HCT116 (cell line): ENCODE data around the gene YOD1. TPM values are rescaled to one million over a fixed set of nuclear protein-coding genes. Genes with fewer than 3 reads are reported as not detected.

Experiments
- ATAC-seq: fragments of 200-7000 bp; cut with Tn5 transposase; 2 replicates; pipeline ENCODE4 v1.9.1; 2020; ENCODE audit warnings: mild to moderate bottlenecking, moderate library complexity
- BruUV-seq: library from RNA; stranded (reverse); fragments of 400-500 nt; replicated peaks from 2 replicates; lab custom pipeline; 2021; lab: Mats Ljungman, UMichigan
- CTCF ChIA-PET: fragments of 300-600 bp; sonication (Branson Sonifier 250); formaldehyde crosslinking; loops from one replicate; lab custom pipeline; 2021; ENCODE audit warnings: antibody characterized with exemption; lab: Charles Lee
- POLR2A ChIA-PET: fragments of 300-600, 350-600 bp; sonication (Branson Sonifier 250); formaldehyde crosslinking; loops from one replicate; lab custom pipeline; 2021; ENCODE audit warnings: antibody characterized with exemption; lab: Charles Lee
- RAD21 ChIA-PET, 2 experiments: fragments of 300-600 bp; sonication (Branson Sonifier 250); formaldehyde crosslinking; loops; one replicate each; lab custom pipeline; 2023; ENCODE audit warnings: low total read pairs in 2 of 2; ENCODE audit not compliant: uncharacterized antibody in 2 of 2, unreplicated experiment in 2 of 2, low non-redundant PET in 1 of 2; lab: Charles Lee
- DNase-seq: peaks from one replicate; pipeline ENCODE4 v3.0.0-alpha.2; 2010; ENCODE audit warnings: low read depth, low spot score
- H2AFZ ChIP-seq: fragments of 200-600 bp; shearing (Covaris generic), sonication (generic); 2 replicates; pipeline ENCODE4 v1.6.1; 2017; ENCODE audit warnings: low read depth, mixed run types, mixed read lengths, antibody characterized with exemption, low read length; ENCODE audit not compliant: poor library complexity, severe bottlenecking
- H3K27ac ChIP-seq: 2 replicates; pipeline ENCODE4 v1.5.1; 2012; ENCODE audit warnings: low read depth, low read length
- H3K27me3 ChIP-seq: fragments of 200-600 bp; sonication (generic); 2 replicates; pipeline ENCODE4 v1.6.1; 2016; ENCODE audit warnings: mixed run types, low read length, mixed read lengths; ENCODE audit not compliant: insufficient read depth
- H3K36me3 ChIP-seq, 2 experiments: fragments of 200-500 bp in 1 of 2; fragments of 200-600 bp in 1 of 2; sonication (Bioruptor generic) in 1 of 2; sonication (generic) in 1 of 2; 2 replicates each; pipeline versions ENCODE4 v1.5.1 to v1.6.1; 2014 to 2016; ENCODE audit warnings: low read length in 2 of 2, inconsistent platforms in 1 of 2, mixed read lengths in 1 of 2, mixed run types in 1 of 2; ENCODE audit not compliant: insufficient read depth in 2 of 2, control insufficient read depth in 1 of 2
- H3K4me1 ChIP-seq, 2 experiments: fragments of 200-600 bp in 1 of 2; sonication (generic) in 1 of 2; 2 replicates each; pipeline versions ENCODE4 v1.5.1 to v1.6.1; 2012 to 2017; ENCODE audit warnings: low read length in 2 of 2, inconsistent platforms in 1 of 2, mild to moderate bottlenecking in 1 of 2, mixed read lengths in 1 of 2, mixed run types in 1 of 2, moderate library complexity in 1 of 2; ENCODE audit not compliant: insufficient read depth in 2 of 2, control insufficient read depth in 1 of 2
- H3K4me2 ChIP-seq: fragments of 200-600 bp; sonication (generic); 2 replicates; pipeline ENCODE4 v1.6.1; 2017; ENCODE audit warnings: mixed run types, low read length, mixed read lengths
- H3K4me3 ChIP-seq, 2 experiments: fragments of 200-600 bp in 1 of 2; sonication (generic) in 1 of 2; replicated peaks in 1 of 2; 2 replicates each; pipeline ENCODE4 v1.5.1; 2011 to 2016; ENCODE audit warnings: low read length in 2 of 2, control low read depth in 1 of 2, low read depth in 1 of 2, mild to moderate bottlenecking in 1 of 2, mixed read lengths in 1 of 2, mixed run types in 1 of 2
- H3K79me2 ChIP-seq: fragments of 200-600 bp; sonication (generic); 2 replicates; pipeline ENCODE4 v1.6.1; 2017; ENCODE audit warnings: mild to moderate bottlenecking, mixed run types, low read length, moderate library complexity, mixed read lengths; ENCODE audit not compliant: insufficient read depth
- H3K9ac ChIP-seq: fragments of 200-600 bp; sonication (generic); 2 replicates; pipeline ENCODE4 v1.6.1; 2016; ENCODE audit warnings: low read length, mixed read lengths
- H3K9me2 ChIP-seq: fragments of 200-600 bp; sonication (generic), shearing (Covaris generic); 2 replicates; pipeline ENCODE4 v1.6.1; 2017; ENCODE audit warnings: mixed run types, mild to moderate bottlenecking, moderate library complexity; ENCODE audit not compliant: insufficient read depth
- H3K9me3 ChIP-seq, 2 experiments: fragments of 200-500 bp in 1 of 2; fragments of 200-600 bp in 1 of 2; sonication (Bioruptor generic) in 1 of 2; sonication (generic) in 1 of 2; 2 replicates each; pipeline ENCODE4 v1.6.1; 2014 to 2017; ENCODE audit warnings: low read length in 2 of 2, mixed read lengths in 2 of 2, inconsistent platforms in 1 of 2, low read depth in 1 of 2, mild to moderate bottlenecking in 1 of 2, mixed run types in 1 of 2, moderate library complexity in 1 of 2; ENCODE audit not compliant: control insufficient read depth in 1 of 2, insufficient read depth in 1 of 2
- H4K20me1 ChIP-seq: fragments of 200-600 bp; sonication (generic), shearing (Covaris generic); 2 replicates; pipeline ENCODE4 v1.6.1; 2017; ENCODE audit warnings: mixed run types, mild to moderate bottlenecking, moderate library complexity; ENCODE audit not compliant: insufficient read depth
- CBX3 ChIP-seq: IDR thresholded peaks from 2 replicates; pipeline ENCODE4 v1.6.1; 2012; ENCODE audit warnings: low read depth
- CEBPB ChIP-seq: IDR thresholded peaks from 2 replicates; pipeline ENCODE4 v1.6.1; 2012; ENCODE audit warnings: low read depth
- EGR1 ChIP-seq: IDR thresholded peaks from 2 replicates; pipeline ENCODE4 v1.6.1; 2012; ENCODE audit warnings: low read depth
- ELF1 ChIP-seq: IDR thresholded peaks from 2 replicates; pipeline ENCODE4 v1.6.1; 2012; ENCODE audit warnings: low read depth, borderline replicate concordance
- EZH2 ChIP-seq: fragments of 200-600 bp; sonication (generic); IDR thresholded peaks from 2 replicates; pipeline ENCODE4 v1.6.1; 2017; ENCODE audit warnings: antibody characterized with exemption, mixed run types
- EZH2phosphoT487 ChIP-seq: fragments of 200-600 bp; IDR thresholded peaks from 2 replicates; pipeline ENCODE4 v1.6.1; 2018; ENCODE audit warnings: antibody characterized with exemption, borderline replicate concordance
- FOSL1 ChIP-seq: IDR thresholded peaks from 2 replicates; pipeline ENCODE4 v1.6.1; 2012; ENCODE audit warnings: low read depth
- JUND ChIP-seq: IDR thresholded peaks from 2 replicates; pipeline ENCODE4 v1.6.1; 2012
- POLR2A ChIP-seq: IDR thresholded peaks from 2 replicates; pipeline ENCODE4 v1.7.0; 2011; ENCODE audit warnings: borderline replicate concordance; ENCODE audit not compliant: insufficient read depth, insufficient read length; ENCODE audit errors: extremely low read depth
- POLR2AphosphoS5 ChIP-seq: IDR thresholded peaks from 2 replicates; pipeline ENCODE4 v1.6.1; 2011; ENCODE audit warnings: mild to moderate bottlenecking, low read depth, low read length, moderate library complexity
- RAD21 ChIP-seq: IDR thresholded peaks from 2 replicates; pipeline ENCODE4 v1.6.1; 2012; ENCODE audit warnings: low read depth, mild to moderate bottlenecking
- SIN3A ChIP-seq: IDR thresholded peaks from 2 replicates; pipeline ENCODE4 v1.6.1; 2012; ENCODE audit warnings: low read depth
- SP1 ChIP-seq: IDR thresholded peaks from 2 replicates; pipeline ENCODE4 v1.6.1; 2012; ENCODE audit warnings: low read depth
- SRF ChIP-seq: IDR thresholded peaks from 2 replicates; pipeline ENCODE4 v1.6.1; 2012; ENCODE audit warnings: low read depth
- TCF7L2 ChIP-seq: IDR thresholded peaks from 2 replicates; pipeline ENCODE4 v1.7.0; 2011; ENCODE audit warnings: borderline replicate concordance, inconsistent platforms; ENCODE audit not compliant: insufficient read depth, insufficient read length; ENCODE audit errors: extremely low read depth
- ZFX ChIP-seq: fragments of 450-650 bp; IDR thresholded peaks from 2 replicates; pipeline ENCODE4 v1.6.1; 2017
- ZNF274 ChIP-seq: fragments of 200-500 bp; sonication (Bioruptor generic); IDR thresholded peaks from 2 replicates; pipeline ENCODE4 v1.6.1; 2014; ENCODE audit warnings: mild to moderate bottlenecking, low read depth, low read length, inconsistent platforms
- intact Hi-C: fragments of 100-400 bp; cut with micrococcal nuclease; formaldehyde crosslinking; loops from 2 replicates; pipeline ENCODE4 v1.10.0; 2022
- total RNA-seq: library from RNA; stranded (reverse); gene quantifications from one replicate; pipeline ENCODE4 v1.2.1, GENCODE V29; 2021; ENCODE audit not compliant: unreplicated experiment
- TF ChIP-seq, protein P1 (sequence below), 3 experiments: fragments of 200-600 bp in 1 of 3; sonication (generic) in 1 of 3; IDR thresholded peaks in 2 of 3; conservative IDR thresholded peaks in 1 of 3; 2 replicates each; pipeline ENCODE4 v1.5.1; 2012 to 2017; ENCODE audit warnings: low read depth in 2 of 3, low read length in 2 of 3, antibody characterized with exemption in 1 of 3, borderline replicate concordance in 1 of 3, control low read depth in 1 of 3, mild to moderate bottlenecking in 1 of 3, mixed read lengths in 1 of 3, mixed run types in 1 of 3, moderate library complexity in 1 of 3; ENCODE audit not compliant: insufficient read depth in 1 of 3
- TF ChIP-seq, protein P2 (sequence below): IDR thresholded peaks from 2 replicates; pipeline ENCODE4 v1.6.1; 2012; ENCODE audit warnings: low read depth
- TF ChIP-seq, protein P3 (sequence below): IDR thresholded peaks from 2 replicates; pipeline ENCODE4 v1.6.1; 2012

Gene YOD1
- total RNA-seq, 1 experiment from 2014 or later, result 13.6 TPM

DNA sequence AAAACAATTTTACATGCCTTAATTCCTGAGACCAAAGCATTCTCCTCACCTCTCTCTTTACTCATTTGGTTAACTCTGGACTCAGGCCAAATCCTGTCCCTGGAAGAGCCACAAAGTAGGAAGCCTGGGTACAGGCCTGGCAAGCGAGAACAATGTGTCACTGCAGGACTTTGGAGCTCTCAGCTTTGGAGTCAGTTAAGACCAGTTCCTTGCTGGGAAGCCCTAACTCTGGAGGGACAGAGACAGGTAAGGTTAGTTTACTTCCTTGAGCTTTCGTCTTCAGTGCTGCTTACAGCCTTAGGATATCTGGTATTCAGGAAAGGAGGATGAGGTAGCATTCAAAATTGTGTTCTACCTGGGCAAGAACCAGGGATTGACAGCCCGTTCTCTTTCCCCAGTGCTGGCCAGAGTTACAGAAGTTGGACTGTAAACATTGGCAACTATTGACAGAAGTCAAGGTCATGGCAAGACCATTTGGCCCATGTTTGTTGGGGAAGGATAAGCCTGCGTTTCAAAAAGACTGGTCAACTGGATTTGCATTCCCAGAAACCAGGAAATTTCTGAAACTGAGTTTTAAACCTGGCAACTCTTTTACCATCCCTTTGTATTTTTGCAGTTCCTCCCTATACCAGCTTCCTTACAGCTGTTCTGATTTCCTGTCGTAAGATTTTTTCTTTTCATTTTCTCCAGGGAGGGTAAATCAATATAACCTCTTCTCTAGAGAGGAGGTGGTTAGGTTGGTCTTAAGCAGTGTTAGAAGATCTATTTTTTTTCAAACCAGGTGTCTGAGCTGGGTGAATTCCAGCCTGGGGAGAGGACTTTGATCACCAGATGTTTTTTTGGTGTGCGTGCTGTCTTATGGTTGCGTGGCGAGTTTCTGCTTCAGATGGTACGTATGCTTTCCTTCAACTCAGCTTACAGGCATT, 38.0 kb upstream of the YOD1 start, which contains the start of gene C4BPB:
C4BPB (plus strand) TSS at position 160 of the 926 bp plus-strand sequence; CDS start at position 832, 672 bp downstream.
- Histone ChIP-seq H2AFZ (no peak within 1 kb of the TSS), H3K4me1 (peaks cover 0 to 4% of the 10 kb centered on the region in 2 experiments; a peak in 2 of 4 replicates), H3K27ac (no peak within 1 kb of the TSS), H3K27me3 (no peaks in the 10 kb centered on the region), H3K4me2 (no peak within 1 kb of the TSS), H3K79me2 (no peaks in the 10 kb centered on the region), H4K20me1 (no peaks in the 10 kb centered on the region), H3K4me3 (no peak within 1 kb of the TSS), H3K36me3 (no peaks in the 10 kb centered on the region), H3K9ac (no peak within 1 kb of the TSS), H3K9me2 (no peaks in the 10 kb centered on the region; the same call in 1 of the 2 replicates), H3K9me3 (no peaks in the 10 kb centered on the region)
- DNase-seq, result no peak
- CTCF ChIA-PET, result interaction anchor here (1.6 kb wide), 1 partner anchor 316 kb away, joined by 4 read pairs; no protein-coding TSS in a partner anchor
- intact Hi-C loops, result loop anchor here (10.0 kb wide), 1 partner anchor 586 kb away; no protein-coding TSS in a partner anchor
- POLR2A ChIA-PET, result no interaction called here
- RAD21 ChIA-PET, result no interaction called here
- no peak for TF ChIP-seq RAD21
- no peak for TF ChIP-seq EZH2
- TF ChIP-seq SP1, result no peak
- TF ChIP-seq, protein P1, sequence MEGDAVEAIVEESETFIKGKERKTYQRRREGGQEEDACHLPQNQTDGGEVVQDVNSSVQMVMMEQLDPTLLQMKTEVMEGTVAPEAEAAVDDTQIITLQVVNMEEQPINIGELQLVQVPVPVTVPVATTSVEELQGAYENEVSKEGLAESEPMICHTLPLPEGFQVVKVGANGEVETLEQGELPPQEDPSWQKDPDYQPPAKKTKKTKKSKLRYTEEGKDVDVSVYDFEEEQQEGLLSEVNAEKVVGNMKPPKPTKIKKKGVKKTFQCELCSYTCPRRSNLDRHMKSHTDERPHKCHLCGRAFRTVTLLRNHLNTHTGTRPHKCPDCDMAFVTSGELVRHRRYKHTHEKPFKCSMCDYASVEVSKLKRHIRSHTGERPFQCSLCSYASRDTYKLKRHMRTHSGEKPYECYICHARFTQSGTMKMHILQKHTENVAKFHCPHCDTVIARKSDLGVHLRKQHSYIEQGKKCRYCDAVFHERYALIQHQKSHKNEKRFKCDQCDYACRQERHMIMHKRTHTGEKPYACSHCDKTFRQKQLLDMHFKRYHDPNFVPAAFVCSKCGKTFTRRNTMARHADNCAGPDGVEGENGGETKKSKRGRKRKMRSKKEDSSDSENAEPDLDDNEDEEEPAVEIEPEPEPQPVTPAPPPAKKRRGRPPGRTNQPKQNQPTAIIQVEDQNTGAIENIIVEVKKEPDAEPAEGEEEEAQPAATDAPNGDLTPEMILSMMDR (IDR thresholded peaks at IDR 0.05 in 2 of 3, conservative IDR thresholded peaks at IDR 0.05 in 1 of 3; ENCODE audit: borderline replicate concordance in 1 of 3, insufficient read depth in 1 of 3, low read depth in 2 of 3, low read length in 2 of 3), result no peak
- TF ChIP-seq POLR2AphosphoS5, result no peak
- no peak for TF ChIP-seq JUND
- TF ChIP-seq FOSL1, result no peak
- no peak for TF ChIP-seq CBX3
- no peak for TF ChIP-seq CEBPB
- TF ChIP-seq, protein P2, sequence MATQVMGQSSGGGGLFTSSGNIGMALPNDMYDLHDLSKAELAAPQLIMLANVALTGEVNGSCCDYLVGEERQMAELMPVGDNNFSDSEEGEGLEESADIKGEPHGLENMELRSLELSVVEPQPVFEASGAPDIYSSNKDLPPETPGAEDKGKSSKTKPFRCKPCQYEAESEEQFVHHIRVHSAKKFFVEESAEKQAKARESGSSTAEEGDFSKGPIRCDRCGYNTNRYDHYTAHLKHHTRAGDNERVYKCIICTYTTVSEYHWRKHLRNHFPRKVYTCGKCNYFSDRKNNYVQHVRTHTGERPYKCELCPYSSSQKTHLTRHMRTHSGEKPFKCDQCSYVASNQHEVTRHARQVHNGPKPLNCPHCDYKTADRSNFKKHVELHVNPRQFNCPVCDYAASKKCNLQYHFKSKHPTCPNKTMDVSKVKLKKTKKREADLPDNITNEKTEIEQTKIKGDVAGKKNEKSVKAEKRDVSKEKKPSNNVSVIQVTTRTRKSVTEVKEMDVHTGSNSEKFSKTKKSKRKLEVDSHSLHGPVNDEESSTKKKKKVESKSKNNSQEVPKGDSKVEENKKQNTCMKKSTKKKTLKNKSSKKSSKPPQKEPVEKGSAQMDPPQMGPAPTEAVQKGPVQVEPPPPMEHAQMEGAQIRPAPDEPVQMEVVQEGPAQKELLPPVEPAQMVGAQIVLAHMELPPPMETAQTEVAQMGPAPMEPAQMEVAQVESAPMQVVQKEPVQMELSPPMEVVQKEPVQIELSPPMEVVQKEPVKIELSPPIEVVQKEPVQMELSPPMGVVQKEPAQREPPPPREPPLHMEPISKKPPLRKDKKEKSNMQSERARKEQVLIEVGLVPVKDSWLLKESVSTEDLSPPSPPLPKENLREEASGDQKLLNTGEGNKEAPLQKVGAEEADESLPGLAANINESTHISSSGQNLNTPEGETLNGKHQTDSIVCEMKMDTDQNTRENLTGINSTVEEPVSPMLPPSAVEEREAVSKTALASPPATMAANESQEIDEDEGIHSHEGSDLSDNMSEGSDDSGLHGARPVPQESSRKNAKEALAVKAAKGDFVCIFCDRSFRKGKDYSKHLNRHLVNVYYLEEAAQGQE, result no peak
- TF ChIP-seq EZH2phosphoT487, result no peak
- TF ChIP-seq, protein P3, sequence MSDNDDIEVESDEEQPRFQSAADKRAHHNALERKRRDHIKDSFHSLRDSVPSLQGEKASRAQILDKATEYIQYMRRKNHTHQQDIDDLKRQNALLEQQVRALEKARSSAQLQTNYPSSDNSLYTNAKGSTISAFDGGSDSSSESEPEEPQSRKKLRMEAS, result no peak
- TF ChIP-seq SIN3A, result no peak
- no peak for TF ChIP-seq SRF
- no peak for TF ChIP-seq POLR2A
- no peak for TF ChIP-seq TCF7L2
- no peak for TF ChIP-seq ELF1
- TF ChIP-seq ZNF274, result no peak
- no peak for TF ChIP-seq ZFX
- TF ChIP-seq EGR1, result no peak
- BruUV-seq, result no TSS peak
- ATAC-seq, result no peak
